Astrocyte of the cerebellum (primary cell): ENCODE measurements around the gene JCAD.

Experiments used
- DNase-seq: peaks from one replicate; pipeline ENCODE4 v3.0.0-alpha.2; 2011; ENCODE audit warnings: low read depth
- H3K4me3 ChIP-seq: 2 replicates; pipeline ENCODE4 v1.5.1; 2011; ENCODE audit warnings: mild to moderate bottlenecking, low read depth, low read length, moderate library complexity
- CTCF ChIP-seq: IDR thresholded peaks from 2 replicates; pipeline ENCODE4 v1.5.1; 2012; ENCODE audit warnings: low read length, low read depth, moderate library complexity, mild to moderate bottlenecking; ENCODE audit errors: missing control alignments
- in situ Hi-C: cut with HindIII; loops from 2 replicates; pipeline ENCODE4 v1.10.0; 2017; ENCODE audit warnings: low sequenced_read_pairs

The JCAD gene

GRCh38 chr10:29966269-29966668 lies 93.1 kb downstream of the JCAD start:
- in situ Hi-C loops = no loop called here
- H3K4me3 ChIP-seq = no peak overlapping the region
- no peak for TF ChIP-seq CTCF
- no peak for DNase-seq
